Naive B cell (primary cell): ENCODE data around the gene AGBL3. TPM values are rescaled to one million over a fixed set of nuclear protein-coding genes. Genes with fewer than 3 reads are reported as not detected.
"Not testable (repeated sequence)": the region's sequence is repeated elsewhere in the genome, so short reads cannot be mapped to it uniquely, and the experiment has no call there.

ENCODE experiments used
- ATAC-seq, 2 donors: fragments of 150-1000 bp; cut with Tn5 transposase; 2 replicates each; pipeline ENCODE4 v1.10.0; 2021; ENCODE audit warnings: low read depth in 2 of 2, mild to moderate bottlenecking in 2 of 2, moderate library complexity in 2 of 2
- DNase-seq: peaks from one replicate; pipeline ENCODE4 v3.0.0; 2022
- H3K27ac Mint-ChIP-seq, 6 donors: one replicate each; pipeline ENCODE4 v1.8.0; 2020 to 2022; ENCODE audit warnings: mild to moderate bottlenecking in 6 of 6, mixed read lengths in 6 of 6, moderate library complexity in 5 of 6, inconsistent platforms in 2 of 6
- H3K27me3 Mint-ChIP-seq, 3 donors: one replicate each; pipeline ENCODE4 v1.8.0; 2021 to 2022; ENCODE audit warnings: mixed read lengths in 3 of 3, mild to moderate bottlenecking in 1 of 3
- H3K36me3 Mint-ChIP-seq, 2 donors: one replicate each; pipeline ENCODE4 v1.8.0; 2020 to 2022; ENCODE audit warnings: mixed read lengths in 2 of 2, inconsistent platforms in 1 of 2, mild to moderate bottlenecking in 1 of 2
- H3K4me1 Mint-ChIP-seq, 3 donors: one replicate each; pipeline ENCODE4 v1.8.0; 2020 to 2022; ENCODE audit warnings: mixed read lengths in 3 of 3, inconsistent platforms in 1 of 3, mild to moderate bottlenecking in 1 of 3, moderate library complexity in 1 of 3
- H3K4me3 Mint-ChIP-seq, 8 donors: one replicate each; pipeline ENCODE4 v1.8.0; 2020 to 2022; ENCODE audit warnings: mild to moderate bottlenecking in 8 of 8, mixed read lengths in 8 of 8, moderate library complexity in 8 of 8, inconsistent platforms in 2 of 8
- H3K9me3 Mint-ChIP-seq, 7 donors: one replicate each; pipeline ENCODE4 v1.8.0; 2020 to 2022; ENCODE audit warnings: mixed read lengths in 7 of 7, mild to moderate bottlenecking in 5 of 7, inconsistent platforms in 2 of 7, moderate library complexity in 1 of 7
- polyA plus RNA-seq, 6 donors: library from polyadenylated mRNA; unstranded; fragments of 300-500 nt; fragmentation: Illumina TruSeq; gene quantifications; one replicate each; pipeline ENCODE4 v1.2.3, GENCODE V29; 2021; ENCODE audit warnings: low read depth in 6 of 6

Gene AGBL3
- polyA plus RNA-seq, 6 donors from 2014 or later, result 0.65 to 1.5 (median 1.1) TPM; not detected in 2

GRCh38 chr7:135102372-135102771 is 116.1 kb downstream of the AGBL3 start:
- H3K4me3 Mint-ChIP-seq, result no peak overlapping the region
- no peaks in the 10 kb centered on the region for H3K4me1 Mint-ChIP-seq
- DNase-seq (no peak), ATAC-seq (no peak)
- H3K27me3 Mint-ChIP-seq, result no peaks in the 10 kb centered on the region
- H3K27ac Mint-ChIP-seq, result no peak overlapping the region
- H3K9me3 Mint-ChIP-seq, result peaks cover 0 to 17% (median 4%) of the 10 kb centered on the region in 7 donors
- H3K36me3 Mint-ChIP-seq, result no peaks in the 10 kb centered on the region

- Mint-ChIP-seq H3K27me3 (peaks cover 0 to 2% (median 0%) of the 10 kb centered on the region in 3 donors), H3K4me1 (no peaks in the 10 kb centered on the region), H3K4me3 (no peak overlapping the region), H3K9me3 (peaks cover 0 to 8% (median 2%) of the 10 kb centered on the region in 7 donors), H3K27ac (no peak overlapping the region), H3K36me3 (peaks cover 3 to 4% of the 10 kb centered on the region in 2 donors)
- ATAC-seq (no peak), DNase-seq (no peak)
Observed at GRCh38 chr7:135109562-135109961, 123.3 kb downstream of the AGBL3 start.

- Mint-ChIP-seq H3K4me1 (no peaks in the 10 kb centered on the region), H3K9me3 (peaks cover 0 to 5% (median 2%) of the 10 kb centered on the region in 7 donors), H3K4me3 (no peak overlapping the region), H3K36me3 (peaks cover 6 to 8% of the 10 kb centered on the region in 2 donors), H3K27ac (no peak overlapping the region), H3K27me3 (peaks cover 0 to 6% (median 0%) of the 10 kb centered on the region in 3 donors)
- DNase-seq, result no peak
- no peak for ATAC-seq
Observed at GRCh38 chr7:135109976-135110375, 123.7 kb downstream of the AGBL3 start.

GRCh38 chr7:135111379-135111778 is 125.1 kb downstream of the AGBL3 start:
- ATAC-seq (no peak), DNase-seq (no peak)
- no peak overlapping the region for H3K4me3 Mint-ChIP-seq
- peaks cover 0 to 8% (median 0%) of the 10 kb centered on the region in 3 donors for H3K27me3 Mint-ChIP-seq
- H3K27ac Mint-ChIP-seq, result no peak overlapping the region
- H3K36me3 Mint-ChIP-seq, result peaks cover 6 to 14% of the 10 kb centered on the region in 2 donors
- peaks cover 0 to 2% (median 0%) of the 10 kb centered on the region in 7 donors for H3K9me3 Mint-ChIP-seq
- no peaks in the 10 kb centered on the region for H3K4me1 Mint-ChIP-seq

GRCh38 chr7:135114622-135115021 is 128.3 kb downstream of the AGBL3 start:
- peaks cover 0 to 8% (median 0%) of the 10 kb centered on the region in 3 donors for H3K27me3 Mint-ChIP-seq
- H3K9me3 Mint-ChIP-seq, result peaks cover 0 to 5% (median 0%) of the 10 kb centered on the region in 7 donors
- no peak overlapping the region for H3K4me3 Mint-ChIP-seq
- DNase-seq, result no peak
- ATAC-seq, result no peak
- no peaks in the 10 kb centered on the region for H3K4me1 Mint-ChIP-seq
- H3K27ac Mint-ChIP-seq, result peak overlapping the region in 1 of 6 donors; percentile 2
- peaks cover 20 to 26% of the 10 kb centered on the region in 2 donors for H3K36me3 Mint-ChIP-seq

GRCh38 chr7:135117096-135117495 is 130.8 kb downstream of the AGBL3 start:
- H3K9me3 Mint-ChIP-seq, result peaks cover 3 to 13% (median 9%) of the 10 kb centered on the region in 7 donors
- DNase-seq, result no peak
- H3K27me3 Mint-ChIP-seq, result peaks cover 0 to 8% (median 0%) of the 10 kb centered on the region in 3 donors
- H3K36me3 Mint-ChIP-seq, result peaks cover 30 to 38% of the 10 kb centered on the region in 2 donors
- ATAC-seq, result no peak
- H3K4me1 Mint-ChIP-seq, result no peaks in the 10 kb centered on the region
- no peak overlapping the region for H3K27ac Mint-ChIP-seq
- no peak overlapping the region for H3K4me3 Mint-ChIP-seq

GRCh38 chr7:135121868-135122267 is 135.6 kb downstream of the AGBL3 start:
- Mint-ChIP-seq H3K4me3 (no peak overlapping the region), H3K4me1 (no peaks in the 10 kb centered on the region), H3K27me3 (no peaks in the 10 kb centered on the region), H3K27ac (no peak overlapping the region), H3K9me3 (peaks cover 3 to 15% (median 9%) of the 10 kb centered on the region in 7 donors), H3K36me3 (peaks cover 24% of the 10 kb centered on the region in 2 donors)
- DNase-seq (no peak), ATAC-seq (no peak)

GRCh38 chr7:135124631-135125030 is 138.3 kb downstream of the AGBL3 start:
- not testable (repeated sequence) for ATAC-seq, H3K27me3 Mint-ChIP-seq, H3K4me3 Mint-ChIP-seq, DNase-seq, H3K4me1 Mint-ChIP-seq
- Mint-ChIP-seq H3K9me3 (peaks cover 3 to 13% (median 10%) of the 10 kb centered on the region in 7 donors), H3K27ac (peak overlapping the region in 2 of 6 donors; percentile 23 to 33), H3K36me3 (peaks cover 10 to 13% of the 10 kb centered on the region in 2 donors)

GRCh38 chr7:135128931-135129330 is 142.6 kb downstream of the AGBL3 start:
- no peak overlapping the region for H3K27ac Mint-ChIP-seq
- peaks cover 3 to 19% (median 13%) of the 10 kb centered on the region in 7 donors for H3K9me3 Mint-ChIP-seq

GRCh38 chr7:135129579-135129978 is 143.3 kb downstream of the AGBL3 start:
- H3K27me3 Mint-ChIP-seq, result no peaks in the 10 kb centered on the region
- ATAC-seq (no peak), DNase-seq (no peak)
- peaks cover 3 to 19% (median 13%) of the 10 kb centered on the region in 7 donors for H3K9me3 Mint-ChIP-seq
- no peak overlapping the region for H3K4me3 Mint-ChIP-seq
- H3K4me1 Mint-ChIP-seq, result no peaks in the 10 kb centered on the region
- peak overlapping the region in 1 of 6 donors; percentile 25 for H3K27ac Mint-ChIP-seq
- H3K36me3 Mint-ChIP-seq, result peaks cover 7 to 8% of the 10 kb centered on the region in 2 donors

More at GRCh38 chr7:135128931-135129330, 142.6 kb downstream of the AGBL3 start:
- Mint-ChIP-seq H3K4me1 (no peaks in the 10 kb centered on the region), H3K36me3 (peaks cover 7 to 8% of the 10 kb centered on the region in 2 donors), H3K4me3 (no peak overlapping the region), H3K27me3 (no peaks in the 10 kb centered on the region)
- DNase-seq (no peak), ATAC-seq (no peak)

GRCh38 chr7:135143885-135144668 is 157.8 kb downstream of the AGBL3 start:
- Mint-ChIP-seq H3K4me1 (peaks cover 27 to 33% (median 28%) of the 10 kb centered on the region in 3 donors), H3K27me3 (no peaks in the 10 kb centered on the region), H3K27ac (peak overlapping the region in 3 of 6 donors; percentile 26 to 48 (median 37)), H3K9me3 (no peaks in the 10 kb centered on the region), H3K4me3 (peak overlapping the region in 1 of 8 donors; percentile 26), H3K36me3 (no peaks in the 10 kb centered on the region)
- ATAC-seq (no peak), DNase-seq (no peak)

- Mint-ChIP-seq H3K9me3 (peaks cover 0 to 4% (median 0%) of the 10 kb centered on the region in 7 donors), H3K27me3 (no peaks in the 10 kb centered on the region), H3K4me1 (peaks cover 46 to 64% (median 49%) of the 10 kb centered on the region in 3 donors), H3K4me3 (peak overlapping the region; percentile 82 to 98 (median 92)), H3K36me3 (peaks cover 5 to 7% of the 10 kb centered on the region in 2 donors), H3K27ac (peak overlapping the region; percentile 87 to 98 (median 95))
- ATAC-seq (peak; percentile 1 to 2), DNase-seq (no peak)
Observed at GRCh38 chr7:135147341-135147898, 161.1 kb downstream of the AGBL3 start.

- Mint-ChIP-seq H3K36me3 (peaks cover 11 to 14% of the 10 kb centered on the region in 2 donors), H3K4me3 (peak within 1 kb of the TSS; percentile 82 to 98 (median 92)), H3K27ac (peak within 1 kb of the TSS; percentile 87 to 98 (median 95)), H3K4me1 (peaks cover 50 to 71% (median 55%) of the 10 kb centered on the region in 3 donors), H3K27me3 (no peaks in the 10 kb centered on the region), H3K9me3 (peaks cover 0 to 5% (median 3%) of the 10 kb centered on the region in 7 donors)
- ATAC-seq, result peak; percentile 76 to 83
- DNase-seq, result peak; percentile 77
Observed at GRCh38 chr7:135147899-135148721, 161.8 kb downstream of the AGBL3 start, which contains the start of gene TMEM140. Gene TMEM140, plus strand, starts transcription at chr7:135148072. Its CDS starts 16,370 bp downstream, at chr7:135164442.
